Kidney tubule cell (primary cell): ENCODE results near the gene PPIP5K2.
A peak's percentile ranks its signal among the peaks of the same experiment; 100 is the strongest.

Source experiments
- DNase-seq: peaks from one replicate; pipeline ENCODE4 v3.0.0-alpha.2; 2018; ENCODE audit warnings: low spot score

The PPIP5K2 gene

GRCh38 chr5:103247118-103247517 is 127.0 kb downstream of the PPIP5K2 start:
- DNase-seq = no peak

- DNase-seq = no peak
Observed at GRCh38 chr5:103249068-103249467, 129.0 kb downstream of the PPIP5K2 start.

- no peak for DNase-seq
Observed at GRCh38 chr5:103254921-103255320, 134.8 kb downstream of the PPIP5K2 start.

- DNase-seq = no peak
Observed at GRCh38 chr5:103255691-103256090, 135.6 kb downstream of the PPIP5K2 start.

- no peak for DNase-seq
Observed at GRCh38 chr5:103256178-103256577, 136.1 kb downstream of the PPIP5K2 start.

GRCh38 chr5:103258368-103258956 is 138.4 kb downstream of the PPIP5K2 start, which contains the start of gene MACIR:
Gene MACIR, plus strand, starts transcription at chr5:103258763. Its CDS starts 17,157 bp downstream, at chr5:103275920.
- peak; percentile 99 for DNase-seq

GRCh38 chr5:103258957-103259704 is 139.0 kb downstream of the PPIP5K2 start:
- peak; percentile 67 for DNase-seq

GRCh38 chr5:103259705-103260355 is 139.7 kb downstream of the PPIP5K2 start:
- peak; percentile 47 for DNase-seq

GRCh38 chr5:103260951-103261350 is 140.8 kb downstream of the PPIP5K2 start:
- DNase-seq = no peak
